Memory B cell (primary cell): ENCODE measurements around the gene DQX1.

Experiments
- ATAC-seq: fragments of 150-1000 bp; cut with Tn5 transposase; 2 replicates; pipeline ENCODE4 v1.10.0; 2021; ENCODE audit warnings: low read depth, mild to moderate bottlenecking, moderate library complexity
- DNase-seq, 2 donors: peaks; one replicate each; pipeline ENCODE4 v3.0.0; 2022; ENCODE audit warnings: low spot score in 2 of 2
- H3K27ac Mint-ChIP-seq: one replicate; pipeline ENCODE4 v1.8.0; 2022; ENCODE audit warnings: mild to moderate bottlenecking, moderate library complexity, mixed read lengths
- H3K27me3 Mint-ChIP-seq: one replicate; pipeline ENCODE4 v1.8.0; 2022; ENCODE audit warnings: mixed read lengths
- H3K36me3 Mint-ChIP-seq: one replicate; pipeline ENCODE4 v1.8.0; 2022; ENCODE audit warnings: mild to moderate bottlenecking, mixed read lengths
- H3K4me1 Mint-ChIP-seq: one replicate; pipeline ENCODE4 v1.8.0; 2022; ENCODE audit warnings: mixed read lengths
- H3K4me3 Mint-ChIP-seq: one replicate; pipeline ENCODE4 v1.8.0; 2022; ENCODE audit warnings: mild to moderate bottlenecking, moderate library complexity, mixed read lengths
- H3K9me3 Mint-ChIP-seq: one replicate; pipeline ENCODE4 v1.8.0; 2022; ENCODE audit warnings: mixed read lengths

Gene DQX1

GRCh38 chr2:74530239-74531187 lies 4.5 kb upstream of the DQX1 start:
- peak in 1 of 2 donors; percentile 51 for DNase-seq
- peaks cover 46% of the 10 kb centered on the region for H3K4me1 Mint-ChIP-seq
- H3K4me3 Mint-ChIP-seq: peak overlapping the region; percentile 95
- H3K27ac Mint-ChIP-seq: peak overlapping the region; percentile 94
- no peaks in the 10 kb centered on the region for H3K9me3 Mint-ChIP-seq
- H3K36me3 Mint-ChIP-seq: peaks cover 19% of the 10 kb centered on the region
- ATAC-seq: peak; percentile 19
- H3K27me3 Mint-ChIP-seq: no peaks in the 10 kb centered on the region

DNA sequence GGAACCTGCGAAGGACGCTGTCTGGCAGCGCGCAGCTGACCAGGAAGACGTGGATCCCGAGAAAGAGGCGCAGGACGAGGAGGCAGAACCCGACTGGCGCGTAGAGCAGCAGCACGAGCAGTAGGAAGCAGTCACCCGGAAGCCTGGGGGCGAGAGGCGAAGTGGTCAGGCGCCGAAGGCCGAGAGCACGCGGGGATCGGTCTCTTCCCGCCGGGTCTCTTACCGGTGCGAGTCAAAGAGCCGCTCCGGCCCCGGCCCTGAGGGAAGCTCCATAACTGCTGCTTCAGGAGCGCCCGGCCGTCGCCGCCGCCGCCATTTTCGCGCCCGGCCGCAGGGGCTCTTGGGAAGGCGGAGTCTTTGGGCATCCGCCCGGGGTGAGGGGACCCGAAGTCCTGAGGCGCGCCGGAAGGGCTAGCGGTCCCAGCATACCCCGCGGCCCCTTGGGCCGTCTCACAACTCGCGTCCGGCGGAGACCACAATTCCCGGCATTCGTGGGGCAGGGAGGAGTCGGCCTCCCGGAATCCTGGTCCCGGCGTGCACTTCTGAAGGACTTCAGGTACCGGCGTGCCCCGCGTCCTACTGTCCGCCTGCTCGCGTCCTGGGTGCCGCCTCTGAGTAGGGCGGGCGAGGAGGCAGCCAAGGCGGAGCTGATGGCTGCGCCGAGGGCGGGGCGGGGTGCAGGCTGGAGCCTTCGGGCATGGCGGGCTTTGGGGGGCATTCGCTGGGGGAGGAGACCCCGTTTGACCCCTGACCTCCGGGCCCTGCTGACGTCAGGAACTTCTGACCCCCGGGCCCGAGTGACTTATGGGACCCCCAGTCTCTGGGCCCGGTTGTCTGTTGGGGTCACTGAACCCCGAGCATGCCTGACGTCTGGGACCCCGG lies 3.6 kb upstream of the DQX1 start, which contains the start of the genes AUP1 and HTRA2:
Gene AUP1 (minus strand): TSS at position 350 of the 882 bp plus-strand sequence. CDS start 77 bp downstream, at position 273.
Gene HTRA2 (plus strand): TSS at position 577 of the 882 bp plus-strand sequence. CDS start 74 bp downstream, at position 651.
- H3K27me3 Mint-ChIP-seq: no peaks in the 10 kb centered on the region
- DNase-seq (peak; percentile 83 to 86), ATAC-seq (peak; percentile 80)
- H3K27ac Mint-ChIP-seq: peak within 1 kb of the TSS; percentile 94
- peaks cover 46% of the 10 kb centered on the region for H3K4me1 Mint-ChIP-seq
- peak within 1 kb of the TSS; percentile 95 for H3K4me3 Mint-ChIP-seq
- H3K9me3 Mint-ChIP-seq: no peaks in the 10 kb centered on the region
- H3K36me3 Mint-ChIP-seq: peaks cover 19% of the 10 kb centered on the region

DNA sequence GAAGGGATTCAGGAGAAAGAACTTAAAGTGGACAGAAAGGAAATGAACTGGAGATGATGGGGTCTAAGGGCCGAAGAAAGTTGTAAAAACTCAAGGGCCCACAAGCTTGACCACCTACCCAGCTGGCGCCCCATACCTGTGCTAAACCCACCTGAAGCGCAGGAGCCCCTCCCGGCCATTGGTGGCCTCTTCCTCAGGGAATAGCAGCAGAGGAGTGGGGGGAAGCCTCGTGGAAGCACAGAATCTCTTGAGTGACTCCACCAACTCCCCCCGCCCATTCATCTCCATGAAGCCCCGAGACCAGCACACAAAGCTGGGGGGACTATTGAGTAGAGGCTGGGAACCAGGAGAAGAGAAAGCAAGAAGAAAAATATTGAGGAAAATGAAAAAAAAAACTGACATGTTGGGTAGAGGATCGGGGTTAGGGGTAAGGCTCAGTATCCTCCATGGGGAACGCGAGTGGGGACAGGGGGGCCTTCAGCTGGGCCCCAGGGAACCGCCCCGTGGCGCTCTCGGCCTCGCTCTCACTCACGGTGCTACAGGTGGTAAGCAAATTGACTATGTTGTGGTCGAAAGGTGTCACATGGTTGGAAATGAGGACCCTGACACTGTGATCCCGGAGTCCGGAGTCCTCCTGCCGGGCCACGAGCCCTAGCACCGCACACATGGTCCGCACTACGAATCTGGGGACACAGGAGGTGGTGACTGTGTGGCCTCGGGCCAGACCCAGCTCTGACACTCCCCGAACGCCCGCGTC lies 2.7 kb upstream of the DQX1 start:
- Mint-ChIP-seq H3K9me3 (no peaks in the 10 kb centered on the region), H3K4me3 (peak overlapping the region; percentile 95), H3K36me3 (peaks cover 19% of the 10 kb centered on the region), H3K27me3 (no peaks in the 10 kb centered on the region), H3K4me1 (peaks cover 46% of the 10 kb centered on the region), H3K27ac (peak overlapping the region; percentile 94)
- ATAC-seq (peak; percentile 2), DNase-seq (no peak)

GRCh38 chr2:74527741-74528140 lies 1.7 kb upstream of the DQX1 start:
- H3K9me3 Mint-ChIP-seq: no peaks in the 10 kb centered on the region
- no peak overlapping the region for H3K27ac Mint-ChIP-seq
- peaks cover 19% of the 10 kb centered on the region for H3K36me3 Mint-ChIP-seq
- ATAC-seq (no peak), DNase-seq (no peak)
- H3K4me1 Mint-ChIP-seq: peaks cover 46% of the 10 kb centered on the region
- H3K27me3 Mint-ChIP-seq: no peaks in the 10 kb centered on the region
- peak overlapping the region; percentile 95 for H3K4me3 Mint-ChIP-seq

- ATAC-seq: no peak
- Mint-ChIP-seq H3K4me1 (peaks cover 40% of the 10 kb centered on the region), H3K27ac (peak overlapping the region; percentile 70), H3K27me3 (no peaks in the 10 kb centered on the region), H3K4me3 (no peak overlapping the region), H3K9me3 (no peaks in the 10 kb centered on the region), H3K36me3 (peaks cover 19% of the 10 kb centered on the region)
- no peak for DNase-seq
These were observed 709 bp upstream of the DQX1 start for GRCh38 chr2:74526649-74527230.

GRCh38 chr2:74524955-74525716 lies 895 bp downstream of the DQX1 start:
- no peak for ATAC-seq
- no peak overlapping the region for H3K4me3 Mint-ChIP-seq
- DNase-seq: no peak
- no peak overlapping the region for H3K27ac Mint-ChIP-seq
- peaks cover 3% of the 10 kb centered on the region for H3K27me3 Mint-ChIP-seq
- no peaks in the 10 kb centered on the region for H3K9me3 Mint-ChIP-seq
- H3K36me3 Mint-ChIP-seq: peaks cover 19% of the 10 kb centered on the region
- H3K4me1 Mint-ChIP-seq: peaks cover 27% of the 10 kb centered on the region

- Mint-ChIP-seq H3K27ac (no peak overlapping the region), H3K4me3 (no peak overlapping the region), H3K36me3 (peaks cover 19% of the 10 kb centered on the region), H3K27me3 (peaks cover 8% of the 10 kb centered on the region), H3K9me3 (no peaks in the 10 kb centered on the region), H3K4me1 (peaks cover 27% of the 10 kb centered on the region)
- ATAC-seq (no peak), DNase-seq (no peak)
These were observed 2.0 kb downstream of the DQX1 start for GRCh38 chr2:74524005-74524404.

- H3K27me3 Mint-ChIP-seq: peaks cover 21% of the 10 kb centered on the region
- no peak overlapping the region for H3K4me3 Mint-ChIP-seq
- H3K36me3 Mint-ChIP-seq: peaks cover 13% of the 10 kb centered on the region
- ATAC-seq: no peak
- DNase-seq: no peak
- H3K9me3 Mint-ChIP-seq: no peaks in the 10 kb centered on the region
- peaks cover 13% of the 10 kb centered on the region for H3K4me1 Mint-ChIP-seq
- H3K27ac Mint-ChIP-seq: no peak overlapping the region
These were observed 3.5 kb downstream of the DQX1 start for GRCh38 chr2:74522516-74522915.

- no peaks in the 10 kb centered on the region for H3K36me3 Mint-ChIP-seq
- H3K9me3 Mint-ChIP-seq: no peaks in the 10 kb centered on the region
- no peak for ATAC-seq
- peaks cover 37% of the 10 kb centered on the region for H3K27me3 Mint-ChIP-seq
- H3K4me1 Mint-ChIP-seq: peaks cover 12% of the 10 kb centered on the region
- DNase-seq: no peak
- H3K4me3 Mint-ChIP-seq: peak overlapping the region; percentile 71
- peak overlapping the region; percentile 17 for H3K27ac Mint-ChIP-seq
These were observed 9.4 kb downstream of the DQX1 start for GRCh38 chr2:74516650-74517049.

- Mint-ChIP-seq H3K36me3 (no peaks in the 10 kb centered on the region), H3K4me1 (peaks cover 12% of the 10 kb centered on the region), H3K9me3 (no peaks in the 10 kb centered on the region), H3K27me3 (peaks cover 37% of the 10 kb centered on the region), H3K4me3 (peak overlapping the region; percentile 71), H3K27ac (peak overlapping the region; percentile 17)
- peak; percentile 83 for ATAC-seq
- DNase-seq: peak; percentile 71 to 73
These were observed 9.9 kb downstream of the DQX1 start for GRCh38 chr2:74515981-74516633.

DNA sequence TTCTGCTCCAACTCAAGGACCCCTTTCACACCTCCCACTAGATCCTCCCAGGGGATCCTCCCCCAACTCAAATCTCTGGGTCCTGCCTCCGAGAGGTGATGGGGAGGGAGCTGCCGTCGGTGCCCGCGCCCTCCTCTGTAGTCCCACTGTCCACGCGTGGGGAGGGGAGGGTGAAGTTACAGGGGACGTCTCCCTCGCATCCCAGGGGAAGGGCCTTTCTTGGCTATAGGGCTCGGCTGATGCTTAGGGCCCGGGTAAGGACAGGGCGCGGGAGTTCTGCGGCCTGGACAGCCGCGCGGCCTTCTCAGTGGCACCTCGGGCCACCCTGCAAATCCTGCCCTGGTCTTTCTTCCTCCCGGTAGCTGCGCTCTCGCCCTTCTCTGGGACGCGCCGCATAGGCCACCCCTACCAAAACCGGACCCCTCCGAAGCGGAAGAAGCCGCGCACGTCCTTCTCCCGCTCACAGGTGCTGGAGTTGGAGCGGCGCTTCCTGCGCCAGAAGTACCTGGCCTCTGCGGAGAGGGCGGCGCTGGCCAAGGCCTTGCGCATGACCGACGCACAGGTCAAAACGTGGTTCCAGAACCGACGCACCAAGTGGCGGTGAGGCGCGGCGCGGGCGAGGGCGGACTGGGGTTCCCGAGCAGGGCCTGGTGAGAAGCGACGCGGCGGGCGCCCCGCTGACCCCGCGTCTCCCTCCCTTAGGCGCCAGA lies 10.6 kb downstream of the DQX1 start:
- H3K27ac Mint-ChIP-seq: no peak overlapping the region
- DNase-seq (peak in 1 of 2 donors; percentile 41), ATAC-seq (peak; percentile 11)
- H3K27me3 Mint-ChIP-seq: peaks cover 36% of the 10 kb centered on the region
- H3K4me1 Mint-ChIP-seq: peaks cover 12% of the 10 kb centered on the region
- H3K4me3 Mint-ChIP-seq: peak overlapping the region; percentile 78
- H3K36me3 Mint-ChIP-seq: no peaks in the 10 kb centered on the region
- no peaks in the 10 kb centered on the region for H3K9me3 Mint-ChIP-seq
